ENCODE data around the gene FRAT1.
A peak's percentile ranks its signal among the peaks of the same experiment; 100 is the strongest.

FRAT1 gene

DNA sequence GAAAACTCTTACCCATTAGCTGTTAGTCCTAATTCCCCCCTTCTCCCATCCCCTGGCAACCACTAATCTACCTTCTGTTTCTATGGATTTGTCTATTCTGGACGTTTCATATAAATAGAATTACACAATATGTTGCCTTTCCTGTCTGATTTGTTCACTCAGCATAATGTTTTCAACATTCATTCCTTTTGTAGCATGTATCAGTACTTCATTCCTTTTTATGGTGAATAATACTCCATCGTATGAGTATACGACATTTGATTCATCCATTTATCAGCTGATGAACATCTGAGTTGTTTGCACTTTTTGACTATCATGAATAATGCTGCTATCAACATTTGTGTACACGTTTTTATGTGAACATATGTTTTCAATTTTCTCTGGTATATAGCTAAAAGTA is 4.4 kb upstream of the FRAT1 start:
- H3K36me3 ChIP-seq = no peaks in the 10 kb centered on the region; the same call in 1 of the 2 replicates
- H3K27ac ChIP-seq = no peak overlapping the region
- H3K4me3 ChIP-seq (ENCODE audit: low read depth, low read length) = no peak overlapping the region
- H3K27me3 ChIP-seq (ENCODE audit: insufficient read depth, low read depth, severe bottlenecking) = no peaks in the 10 kb centered on the region
- no peaks in the 10 kb centered on the region for H3K9me3 ChIP-seq (ENCODE audit: severe bottlenecking)
- TF ChIP-seq CTCF (IDR thresholded peaks at IDR 0.05; ENCODE audit: low read depth, low read length) = no peak
- DNase-seq = no peak

DNA sequence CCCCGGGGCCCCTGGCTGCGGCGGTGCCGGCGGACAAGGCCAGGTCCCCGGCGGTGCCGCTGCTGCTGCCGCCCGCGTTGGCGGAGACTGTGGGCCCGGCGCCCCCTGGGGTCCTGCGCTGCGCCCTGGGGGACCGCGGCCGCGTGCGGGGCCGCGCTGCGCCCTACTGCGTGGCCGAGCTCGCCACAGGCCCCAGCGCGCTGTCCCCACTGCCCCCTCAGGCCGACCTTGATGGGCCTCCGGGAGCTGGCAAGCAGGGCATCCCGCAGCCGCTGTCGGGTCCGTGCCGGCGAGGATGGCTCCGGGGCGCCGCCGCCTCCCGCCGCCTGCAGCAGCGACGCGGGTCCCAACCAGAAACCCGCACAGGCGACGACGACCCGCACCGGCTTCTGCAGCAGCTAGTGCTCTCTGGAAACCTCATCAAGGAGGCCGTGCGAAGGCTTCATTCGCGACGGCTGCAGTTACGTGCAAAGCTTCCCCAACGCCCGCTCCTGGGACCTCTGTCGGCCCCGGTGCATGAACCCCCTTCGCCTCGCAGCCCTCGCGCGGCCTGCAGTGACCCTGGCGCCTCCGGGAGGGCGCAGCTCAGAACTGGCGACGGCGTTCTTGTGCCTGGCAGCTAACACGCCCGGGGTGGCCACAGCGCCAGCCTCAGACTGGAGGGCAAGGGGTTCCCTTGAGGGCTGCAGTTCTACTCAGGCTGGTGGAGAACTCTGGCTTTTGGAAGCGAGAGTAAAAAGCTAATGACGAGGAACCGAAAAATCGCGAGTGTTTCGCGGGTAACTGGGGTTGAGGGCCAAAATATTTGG is 804 bp downstream of the FRAT1 start:
- Histone ChIP-seq H3K27me3 (ENCODE audit: insufficient read depth, low read depth, severe bottlenecking) (no peaks in the 10 kb centered on the region), H3K9me3 (ENCODE audit: severe bottlenecking) (no peaks in the 10 kb centered on the region), H3K4me3 (ENCODE audit: low read depth, low read length) (peak overlapping the region; percentile 46), H3K36me3 (no peaks in the 10 kb centered on the region; the same call in 1 of the 2 replicates), H3K27ac (no peak overlapping the region)
- 0 out of 2 replicates have a peak, but pooled peaks have one; percentile 0 for TF ChIP-seq CTCF (IDR thresholded peaks at IDR 0.05; ENCODE audit: low read depth, low read length)
- peak; percentile 61 for DNase-seq

DNA sequence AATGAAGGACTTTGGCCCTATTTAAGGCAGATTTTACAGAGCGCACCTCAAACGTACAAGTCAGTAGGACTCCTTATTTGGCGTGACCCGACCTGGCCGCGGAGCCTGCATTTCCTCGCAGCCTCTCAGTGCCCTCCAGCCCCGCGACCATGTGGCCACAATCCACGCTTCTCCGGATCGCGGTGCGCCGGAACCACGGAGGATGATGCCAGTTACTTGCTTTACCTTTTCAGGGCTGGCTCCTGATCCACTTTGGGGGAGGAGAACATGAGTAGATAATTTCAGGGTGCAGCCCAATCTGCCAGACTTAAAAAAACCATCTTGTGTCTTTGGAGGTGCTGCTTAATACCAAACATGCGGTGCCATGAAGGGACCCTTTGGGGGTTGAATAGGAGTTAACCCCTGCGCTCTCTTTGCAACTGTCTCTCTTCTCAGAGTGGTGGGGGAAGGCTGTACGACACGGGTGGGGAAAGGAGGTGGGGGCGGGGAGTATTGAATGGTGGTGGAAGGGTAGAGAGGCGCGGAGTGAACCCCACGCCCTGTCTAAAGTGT is 1.5 kb downstream of the FRAT1 start:
- TF ChIP-seq CTCF (IDR thresholded peaks at IDR 0.05; ENCODE audit: low read depth, low read length) = no peak
- no peak for DNase-seq
- Histone ChIP-seq H3K4me3 (ENCODE audit: low read depth, low read length) (peak overlapping the region; percentile 46), H3K27ac (no peak overlapping the region), H3K9me3 (ENCODE audit: severe bottlenecking) (no peaks in the 10 kb centered on the region), H3K36me3 (no peaks in the 10 kb centered on the region; the same call in 1 of the 2 replicates), H3K27me3 (ENCODE audit: insufficient read depth, low read depth, severe bottlenecking) (no peaks in the 10 kb centered on the region)

DNA sequence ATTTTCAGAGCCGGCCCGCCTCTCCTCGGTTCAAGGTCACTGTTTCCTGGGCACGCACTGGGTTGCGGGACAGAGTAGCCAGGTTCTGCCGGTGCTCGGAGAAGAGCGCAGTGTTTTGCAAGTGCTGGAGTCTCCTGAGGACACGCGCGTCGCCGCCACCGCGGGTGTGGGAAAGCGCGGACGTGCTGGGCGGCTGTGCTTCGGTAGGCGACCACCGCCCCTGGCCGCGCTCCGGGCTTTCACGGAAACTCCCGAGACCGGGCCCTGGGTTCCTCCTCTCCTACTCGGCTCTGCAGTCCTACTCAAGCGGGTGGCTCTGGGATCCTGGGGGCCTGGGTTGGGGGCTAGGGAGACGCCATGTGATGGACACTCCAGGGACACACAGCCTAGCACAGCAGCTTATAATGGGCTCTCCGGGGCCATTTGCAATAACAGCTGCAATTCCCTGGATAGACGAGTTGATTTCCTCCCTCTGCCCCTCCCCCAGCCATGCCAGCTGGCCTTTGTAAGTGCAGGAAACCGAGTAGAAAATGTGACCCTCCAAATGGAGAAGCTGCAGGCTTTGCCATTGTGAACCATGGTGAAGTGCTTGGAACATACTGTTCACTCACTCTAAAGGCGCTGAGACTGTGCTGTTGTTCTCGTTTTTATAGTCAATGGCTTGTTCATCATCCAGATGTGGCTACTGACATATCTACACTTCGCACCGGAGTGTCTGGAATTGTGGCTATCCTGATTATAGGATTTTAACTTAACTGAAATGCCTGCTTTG is 2.1 kb downstream of the FRAT1 start:
- DNase-seq = no peak
- no peak overlapping the region for H3K4me3 ChIP-seq (ENCODE audit: low read depth, low read length)
- H3K36me3 ChIP-seq = no peaks in the 10 kb centered on the region; the same call in 1 of the 2 replicates
- no peak overlapping the region for H3K27ac ChIP-seq
- no peaks in the 10 kb centered on the region for H3K27me3 ChIP-seq (ENCODE audit: insufficient read depth, low read depth, severe bottlenecking)
- no peak for TF ChIP-seq CTCF (IDR thresholded peaks at IDR 0.05; ENCODE audit: low read depth, low read length)
- no peaks in the 10 kb centered on the region for H3K9me3 ChIP-seq (ENCODE audit: severe bottlenecking)

DNA sequence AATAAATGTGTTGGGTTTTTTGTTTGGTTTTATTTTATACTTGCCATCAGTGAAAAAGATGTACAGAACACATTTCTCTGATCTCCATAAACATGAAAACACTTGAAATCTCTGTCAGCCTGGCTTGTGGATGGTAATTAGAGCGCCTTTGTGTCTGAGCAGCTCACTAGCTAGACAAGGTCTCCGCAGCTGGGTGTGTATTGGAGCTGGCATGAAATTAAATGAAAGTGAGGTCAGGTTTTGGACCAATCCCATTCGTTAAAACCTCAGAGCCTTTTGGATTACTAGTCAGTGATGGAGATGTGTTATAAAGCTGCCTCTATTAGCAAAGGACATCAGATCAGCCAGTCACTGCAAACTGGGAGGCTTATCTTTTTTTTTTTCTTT is 2.7 kb downstream of the FRAT1 start:
- Histone ChIP-seq H3K27me3 (ENCODE audit: insufficient read depth, low read depth, severe bottlenecking) (no peaks in the 10 kb centered on the region), H3K27ac (no peak overlapping the region), H3K9me3 (ENCODE audit: severe bottlenecking) (no peaks in the 10 kb centered on the region), H3K36me3 (no peaks in the 10 kb centered on the region; the same call in 1 of the 2 replicates), H3K4me3 (ENCODE audit: low read depth, low read length) (no peak overlapping the region)
- TF ChIP-seq CTCF (IDR thresholded peaks at IDR 0.05; ENCODE audit: low read depth, low read length) = no peak
- DNase-seq = no peak
